Activated CD8-positive, alpha-beta T cell treated with anti-CD3 and anti-CD28 coated beads for 36 hours (primary cell): ENCODE measurements around the gene C1orf226. TPM values are rescaled to one million over a fixed set of nuclear protein-coding genes. Genes with fewer than 3 reads are reported as not detected.

Source experiments
- ATAC-seq: fragments of 200-7000 bp; cut with Tn5 transposase; one replicate; pipeline ENCODE4 v1.10.0; 2021; ENCODE audit warnings: mild to moderate bottlenecking, moderate library complexity
- CTCF ChIA-PET: fragments of 350-600 bp; sonication (Branson Sonifier 250); formaldehyde crosslinking; loops from one replicate; lab custom pipeline; 2021; ENCODE audit warnings: antibody characterized with exemption; lab: Charles Lee
- POLR2A ChIA-PET: fragments of 350-600 bp; sonication (Branson Sonifier 250); formaldehyde crosslinking; loops from one replicate; lab custom pipeline; 2021; ENCODE audit warnings: antibody characterized with exemption; lab: Charles Lee
- DNase-seq: peaks from one replicate; pipeline ENCODE4 v3.0.0-alpha.2; 2020
- H3K27ac Mint-ChIP-seq: one replicate; pipeline ENCODE4 v1.8.0; 2021; ENCODE audit warnings: mild to moderate bottlenecking, mixed read lengths
- H3K27me3 Mint-ChIP-seq: one replicate; pipeline ENCODE4 v1.8.0; 2021; ENCODE audit warnings: mixed read lengths
- H3K36me3 Mint-ChIP-seq: one replicate; pipeline ENCODE4 v1.8.0; 2021; ENCODE audit warnings: low read depth, mixed read lengths
- H3K4me1 Mint-ChIP-seq: one replicate; pipeline ENCODE4 v1.8.0; 2021; ENCODE audit warnings: low read depth, mixed read lengths
- H3K4me3 Mint-ChIP-seq: one replicate; pipeline ENCODE4 v1.8.0; 2021; ENCODE audit warnings: mild to moderate bottlenecking, moderate library complexity, mixed read lengths
- H3K9me3 Mint-ChIP-seq: one replicate; pipeline ENCODE4 v1.8.0; 2021; ENCODE audit warnings: mixed read lengths
- CTCF ChIP-seq: fragments of 200-600 bp; IDR thresholded peaks from one replicate; pipeline ENCODE4 v1.8.0; 2022; ENCODE audit warnings: antibody characterized with exemption, mild to moderate bottlenecking
- intact Hi-C: fragments of 100-400 bp; cut with micrococcal nuclease; formaldehyde crosslinking; loops from one replicate; pipeline ENCODE4 v1.10.0; 2022
- total RNA-seq, 2 experiments: library from RNA; stranded (reverse); gene quantifications; one replicate each; pipeline ENCODE4 v1.2.3, GENCODE V29; 2021

C1orf226 gene
- total RNA-seq, 2 experiments from 2014 or later, result 0.07 to 0.20 TPM

GRCh38 chr1:162365284-162366020, 16.1 kb upstream of the C1orf226 start:
- TF ChIP-seq CTCF, result no peak
- Mint-ChIP-seq H3K27me3 (no peaks in the 10 kb centered on the region), H3K27ac (no peak overlapping the region), H3K36me3 (no peaks in the 10 kb centered on the region), H3K4me3 (no peak overlapping the region), H3K4me1 (no peaks in the 10 kb centered on the region), H3K9me3 (no peaks in the 10 kb centered on the region)
- intact Hi-C loops, result no loop called here
- POLR2A ChIA-PET, result no interaction called here
- CTCF ChIA-PET, result interaction anchor here (1.4 kb wide), 1 partner anchor 9 kb away, joined by 5 read pairs; no protein-coding TSS in a partner anchor
- DNase-seq (no peak), ATAC-seq (no peak)

- Mint-ChIP-seq H3K9me3 (no peaks in the 10 kb centered on the region), H3K27me3 (no peaks in the 10 kb centered on the region), H3K36me3 (no peaks in the 10 kb centered on the region), H3K4me3 (no peak overlapping the region), H3K27ac (no peak overlapping the region), H3K4me1 (no peaks in the 10 kb centered on the region)
- DNase-seq, result no peak
- TF ChIP-seq CTCF, result no peak
- CTCF ChIA-PET, result interaction anchor here (1.4 kb wide), 1 partner anchor 9 kb away, joined by 5 read pairs; no protein-coding TSS in a partner anchor
- POLR2A ChIA-PET, result no interaction called here
- ATAC-seq, result no peak
- intact Hi-C loops, result no loop called here
Measured at GRCh38 chr1:162366149-162366548, 15.4 kb upstream of the C1orf226 start.

- ATAC-seq (no peak), DNase-seq (no peak)
- H3K36me3 Mint-ChIP-seq, result no peaks in the 10 kb centered on the region
- intact Hi-C loops, result no loop called here
- H3K9me3 Mint-ChIP-seq, result no peaks in the 10 kb centered on the region
- POLR2A ChIA-PET, result no interaction called here
- no peak overlapping the region for H3K4me3 Mint-ChIP-seq
- no peaks in the 10 kb centered on the region for H3K4me1 Mint-ChIP-seq
- TF ChIP-seq CTCF, result no peak
- no peaks in the 10 kb centered on the region for H3K27me3 Mint-ChIP-seq
- CTCF ChIA-PET, result interaction anchor here (1.4 kb wide), 1 partner anchor 10 kb away, joined by 5 read pairs; no protein-coding TSS in a partner anchor
- H3K27ac Mint-ChIP-seq, result no peak overlapping the region
Measured at GRCh38 chr1:162366671-162367070, 14.9 kb upstream of the C1orf226 start.

GRCh38 chr1:162367073-162367472, 14.5 kb upstream of the C1orf226 start:
- Mint-ChIP-seq H3K9me3 (no peaks in the 10 kb centered on the region), H3K27ac (no peak overlapping the region), H3K36me3 (no peaks in the 10 kb centered on the region), H3K4me1 (no peaks in the 10 kb centered on the region), H3K27me3 (no peaks in the 10 kb centered on the region), H3K4me3 (no peak overlapping the region)
- POLR2A ChIA-PET, result no interaction called here
- no peak for TF ChIP-seq CTCF
- CTCF ChIA-PET, result no interaction called here
- intact Hi-C loops, result no loop called here
- DNase-seq (no peak), ATAC-seq (no peak)

GRCh38 chr1:162367772-162368171, 13.8 kb upstream of the C1orf226 start:
- Mint-ChIP-seq H3K9me3 (no peaks in the 10 kb centered on the region), H3K4me1 (no peaks in the 10 kb centered on the region), H3K36me3 (no peaks in the 10 kb centered on the region), H3K27ac (no peak overlapping the region), H3K27me3 (no peaks in the 10 kb centered on the region), H3K4me3 (no peak overlapping the region)
- intact Hi-C loops, result no loop called here
- CTCF ChIA-PET, result no interaction called here
- no peak for ATAC-seq
- no peak for TF ChIP-seq CTCF
- DNase-seq, result no peak
- POLR2A ChIA-PET, result no interaction called here
